GM18508 (cell line): ENCODE data around the gene OCA2.
"Not testable (repeated sequence)": the region's sequence is repeated elsewhere in the genome, so short reads cannot be mapped to it uniquely, and the experiment has no call there.

Experiments used
- ATAC-seq: cut with Tn5 transposase; IDR thresholded peaks from one replicate; pipeline ENCODE4 v1.9.1; 2021; ENCODE audit warnings: moderate number of reproducible peaks; ENCODE audit not compliant: insufficient read depth, unreplicated experiment

Gene OCA2

GRCh38 chr15:28122038-28122949 is 23.2 kb upstream of the OCA2 start:
- ATAC-seq: no peak

GRCh38 chr15:28121577-28121976 is 22.5 kb upstream of the OCA2 start:
- not testable (repeated sequence) for ATAC-seq

GRCh38 chr15:28120359-28120640 is 21.2 kb upstream of the OCA2 start:
- ATAC-seq: no peak

GRCh38 chr15:28118531-28118930 is 19.4 kb upstream of the OCA2 start:
- no peak for ATAC-seq

- ATAC-seq: no peak
These were observed 19.0 kb upstream of the OCA2 start for GRCh38 chr15:28118083-28118482.

GRCh38 chr15:28117432-28117990 is 18.4 kb upstream of the OCA2 start:
- no peak for ATAC-seq

GRCh38 chr15:28116521-28117431 is 17.7 kb upstream of the OCA2 start:
- ATAC-seq: no peak

- no peak for ATAC-seq
These were observed 16.8 kb upstream of the OCA2 start for GRCh38 chr15:28115871-28116270.

GRCh38 chr15:28114721-28115622 is 15.9 kb upstream of the OCA2 start:
- ATAC-seq: no peak

- ATAC-seq: no peak
These were observed 15.0 kb upstream of the OCA2 start for GRCh38 chr15:28114114-28114455.

- ATAC-seq: no peak
These were observed 14.4 kb upstream of the OCA2 start for GRCh38 chr15:28113394-28114113.

GRCh38 chr15:28112962-28113361 is 13.8 kb upstream of the OCA2 start:
- ATAC-seq: no peak

GRCh38 chr15:28112101-28112760 is 13.1 kb upstream of the OCA2 start:
- ATAC-seq: no peak

GRCh38 chr15:28111543-28111942 is 12.4 kb upstream of the OCA2 start:
- no peak for ATAC-seq

GRCh38 chr15:28110481-28110881 is 11.4 kb upstream of the OCA2 start:
- no peak for ATAC-seq

GRCh38 chr15:28109626-28110455 is 10.7 kb upstream of the OCA2 start:
- no peak for ATAC-seq

- no peak for ATAC-seq
These were observed 8.8 kb upstream of the OCA2 start for GRCh38 chr15:28107904-28108275.
